ENCODE results near the gene LAD1. TPM values are rescaled to one million over a fixed set of nuclear protein-coding genes. Genes with fewer than 3 reads are reported as not detected.

Gene LAD1
- polyA plus RNA-seq, 3 donors, result not detected

DNA sequence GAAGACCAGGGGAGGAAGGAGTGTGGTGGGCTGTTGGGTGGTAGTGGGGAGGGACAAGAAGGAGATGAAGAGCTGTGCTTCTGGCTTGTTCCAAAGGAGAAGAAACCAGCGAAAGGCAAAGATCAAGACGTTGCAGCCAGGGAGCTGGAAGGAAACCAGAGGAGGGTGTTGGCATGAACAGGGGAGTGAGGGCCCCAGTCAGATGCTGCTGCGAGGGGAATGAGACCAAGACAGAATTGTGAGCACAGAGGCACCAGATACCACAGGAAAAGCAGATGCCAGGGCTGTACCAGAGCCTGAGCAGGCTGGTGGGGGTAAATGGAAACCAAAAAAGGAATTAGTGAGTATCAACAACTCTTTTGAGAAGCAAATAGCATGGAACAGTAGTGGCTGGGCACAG lies 6.0 kb downstream of the LAD1 start:
- Mint-ChIP-seq H3K4me1 (no peaks in the 10 kb centered on the region), H3K9me3 (peaks cover 0 to 1% (median 0%) of the 10 kb centered on the region in 7 donors), H3K4me3 (no peak overlapping the region), H3K27ac (no peak overlapping the region), H3K27me3 (ENCODE audit: low read depth in 3 of 3) (peaks cover 10 to 17% (median 13%) of the 10 kb centered on the region in 3 donors), H3K36me3 (no peaks in the 10 kb centered on the region)
- no peak for DNase-seq
- Histone ChIP-seq H2AFZ (ENCODE audit: insufficient read depth, low read depth, low read length, poor library complexity, severe bottlenecking) (no peak overlapping the region), H3K9me3 (replicated peaks in 1 of 2; ENCODE audit: control insufficient read depth in 1 of 2, insufficient read depth in 1 of 2, low read length in 2 of 2) (no peaks in the 10 kb centered on the region), H3K27ac (ENCODE audit: low read depth in 1 of 2, low read length in 2 of 2) (no peak overlapping the region), H3K4me2 (replicated peaks; ENCODE audit: extremely low read depth, low read length, poor library complexity, severe bottlenecking) (no peak overlapping the region), H3K27me3 (ENCODE audit: control insufficient read depth in 2 of 2, insufficient read depth in 2 of 2, low read length in 2 of 2) (peaks cover 3 to 9% of the 10 kb centered on the region in 2 donors), H3K36me3 (replicated peaks in 1 of 2; ENCODE audit: control insufficient read depth in 1 of 2, insufficient read depth in 2 of 2, low read length in 2 of 2) (no peaks in the 10 kb centered on the region), H3K9ac (ENCODE audit: insufficient read depth, low read length, poor library complexity, severe bottlenecking) (no peak overlapping the region), H4K20me1 (ENCODE audit: insufficient read depth, low read length) (no peaks in the 10 kb centered on the region), H3K4me1 (ENCODE audit: control insufficient read depth in 1 of 2, insufficient read depth in 2 of 2, low read length in 2 of 2) (no peaks in the 10 kb centered on the region), H3K79me2 (ENCODE audit: insufficient read depth, low read length) (no peaks in the 10 kb centered on the region), H3K4me3 (replicated peaks in 1 of 3; ENCODE audit: low read depth in 2 of 3, low read length in 3 of 3) (no peak overlapping the region)
- TF ChIP-seq, protein P1, sequence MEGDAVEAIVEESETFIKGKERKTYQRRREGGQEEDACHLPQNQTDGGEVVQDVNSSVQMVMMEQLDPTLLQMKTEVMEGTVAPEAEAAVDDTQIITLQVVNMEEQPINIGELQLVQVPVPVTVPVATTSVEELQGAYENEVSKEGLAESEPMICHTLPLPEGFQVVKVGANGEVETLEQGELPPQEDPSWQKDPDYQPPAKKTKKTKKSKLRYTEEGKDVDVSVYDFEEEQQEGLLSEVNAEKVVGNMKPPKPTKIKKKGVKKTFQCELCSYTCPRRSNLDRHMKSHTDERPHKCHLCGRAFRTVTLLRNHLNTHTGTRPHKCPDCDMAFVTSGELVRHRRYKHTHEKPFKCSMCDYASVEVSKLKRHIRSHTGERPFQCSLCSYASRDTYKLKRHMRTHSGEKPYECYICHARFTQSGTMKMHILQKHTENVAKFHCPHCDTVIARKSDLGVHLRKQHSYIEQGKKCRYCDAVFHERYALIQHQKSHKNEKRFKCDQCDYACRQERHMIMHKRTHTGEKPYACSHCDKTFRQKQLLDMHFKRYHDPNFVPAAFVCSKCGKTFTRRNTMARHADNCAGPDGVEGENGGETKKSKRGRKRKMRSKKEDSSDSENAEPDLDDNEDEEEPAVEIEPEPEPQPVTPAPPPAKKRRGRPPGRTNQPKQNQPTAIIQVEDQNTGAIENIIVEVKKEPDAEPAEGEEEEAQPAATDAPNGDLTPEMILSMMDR (IDR thresholded peaks at IDR 0.05), result no peak
- 2% methylated on average over 3 of the region's 3 CpGs for WGBS (ENCODE audit: insufficient coverage)
- intact Hi-C loops (cut with micrococcal nuclease), result no loop called here

DNA sequence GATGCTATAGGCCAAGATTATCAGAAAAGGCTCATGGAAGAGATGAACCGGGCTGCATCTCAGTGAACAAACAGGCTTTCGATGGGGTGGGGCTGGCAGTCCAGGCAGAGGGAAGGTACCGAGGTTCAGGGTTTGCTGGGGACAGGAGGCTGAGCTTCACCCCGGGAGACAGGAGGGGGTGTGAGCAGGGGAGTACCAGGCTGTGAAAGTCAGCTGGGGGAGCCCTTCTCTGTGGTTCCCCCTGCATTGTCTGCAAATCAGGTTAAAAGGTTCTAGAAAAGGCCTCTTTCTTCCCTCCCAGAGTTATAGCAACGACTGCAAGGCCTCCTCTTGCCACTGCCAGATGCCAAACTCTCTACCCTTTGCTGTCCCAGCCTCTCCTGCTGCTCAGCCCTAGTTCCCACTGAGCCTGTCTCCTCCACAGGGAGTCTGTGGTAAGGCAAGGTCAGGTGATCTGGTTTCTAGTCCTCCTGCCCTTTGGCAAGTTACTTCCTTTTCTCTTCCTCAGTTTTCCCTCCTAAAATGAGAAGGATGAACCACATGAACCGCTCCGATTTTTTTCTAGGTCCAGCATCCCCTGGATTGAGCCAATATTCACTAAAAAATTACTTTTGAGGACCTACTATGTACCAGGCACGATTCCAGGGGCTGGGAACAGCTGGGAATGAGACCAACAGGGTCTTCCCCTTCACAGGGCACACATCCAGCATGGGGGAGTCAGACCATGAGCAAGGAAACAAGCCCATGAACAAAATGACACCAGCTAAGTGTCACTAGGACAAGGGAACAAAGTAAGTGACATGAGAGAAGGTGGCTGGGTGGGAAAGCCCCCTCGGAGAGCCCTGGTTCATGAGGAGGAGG lies 7.2 kb downstream of the LAD1 start:
- 87% methylated on average over 5 of the region's 9 CpGs for WGBS (ENCODE audit: insufficient coverage)
- H3K27ac Mint-ChIP-seq, result no peak overlapping the region
- no peaks in the 10 kb centered on the region for H3K4me1 ChIP-seq (ENCODE audit: control insufficient read depth in 1 of 2, insufficient read depth in 2 of 2, low read length in 2 of 2)

More for the DNA sequence above, 7.2 kb downstream of the LAD1 start:
- H3K27me3 Mint-ChIP-seq (ENCODE audit: low read depth in 3 of 3), result peaks cover 4 to 13% (median 10%) of the 10 kb centered on the region in 3 donors
- DNase-seq, result no peak
- intact Hi-C loops (cut with micrococcal nuclease), result no loop called here
- TF ChIP-seq, protein P1 (IDR thresholded peaks at IDR 0.05), result no peak
- Histone ChIP-seq H3K4me2 (replicated peaks; ENCODE audit: extremely low read depth, low read length, poor library complexity, severe bottlenecking) (no peak overlapping the region), H3K27ac (ENCODE audit: low read depth in 1 of 2, low read length in 2 of 2) (no peak overlapping the region), H3K36me3 (replicated peaks in 1 of 2; ENCODE audit: control insufficient read depth in 1 of 2, insufficient read depth in 2 of 2, low read length in 2 of 2) (no peaks in the 10 kb centered on the region), H3K4me3 (replicated peaks in 1 of 3; ENCODE audit: low read depth in 2 of 3, low read length in 3 of 3) (no peak overlapping the region), H3K9ac (ENCODE audit: insufficient read depth, low read length, poor library complexity, severe bottlenecking) (no peak overlapping the region), H3K79me2 (ENCODE audit: insufficient read depth, low read length) (no peaks in the 10 kb centered on the region), H3K27me3 (ENCODE audit: control insufficient read depth in 2 of 2, insufficient read depth in 2 of 2, low read length in 2 of 2) (peaks cover 0 to 2% of the 10 kb centered on the region in 2 donors), H3K9me3 (replicated peaks in 1 of 2; ENCODE audit: control insufficient read depth in 1 of 2, insufficient read depth in 1 of 2, low read length in 2 of 2) (no peaks in the 10 kb centered on the region), H4K20me1 (ENCODE audit: insufficient read depth, low read length) (no peaks in the 10 kb centered on the region), H2AFZ (ENCODE audit: insufficient read depth, low read depth, low read length, poor library complexity, severe bottlenecking) (no peak overlapping the region)
- H3K36me3 Mint-ChIP-seq, result no peaks in the 10 kb centered on the region
- H3K4me3 Mint-ChIP-seq, result no peak overlapping the region
- H3K4me1 Mint-ChIP-seq, result no peaks in the 10 kb centered on the region
- H3K9me3 Mint-ChIP-seq, result no peaks in the 10 kb centered on the region

All from CD14-positive monocyte (primary cell).